Measurements from ENCODE around the gene LETM1.

DNA sequence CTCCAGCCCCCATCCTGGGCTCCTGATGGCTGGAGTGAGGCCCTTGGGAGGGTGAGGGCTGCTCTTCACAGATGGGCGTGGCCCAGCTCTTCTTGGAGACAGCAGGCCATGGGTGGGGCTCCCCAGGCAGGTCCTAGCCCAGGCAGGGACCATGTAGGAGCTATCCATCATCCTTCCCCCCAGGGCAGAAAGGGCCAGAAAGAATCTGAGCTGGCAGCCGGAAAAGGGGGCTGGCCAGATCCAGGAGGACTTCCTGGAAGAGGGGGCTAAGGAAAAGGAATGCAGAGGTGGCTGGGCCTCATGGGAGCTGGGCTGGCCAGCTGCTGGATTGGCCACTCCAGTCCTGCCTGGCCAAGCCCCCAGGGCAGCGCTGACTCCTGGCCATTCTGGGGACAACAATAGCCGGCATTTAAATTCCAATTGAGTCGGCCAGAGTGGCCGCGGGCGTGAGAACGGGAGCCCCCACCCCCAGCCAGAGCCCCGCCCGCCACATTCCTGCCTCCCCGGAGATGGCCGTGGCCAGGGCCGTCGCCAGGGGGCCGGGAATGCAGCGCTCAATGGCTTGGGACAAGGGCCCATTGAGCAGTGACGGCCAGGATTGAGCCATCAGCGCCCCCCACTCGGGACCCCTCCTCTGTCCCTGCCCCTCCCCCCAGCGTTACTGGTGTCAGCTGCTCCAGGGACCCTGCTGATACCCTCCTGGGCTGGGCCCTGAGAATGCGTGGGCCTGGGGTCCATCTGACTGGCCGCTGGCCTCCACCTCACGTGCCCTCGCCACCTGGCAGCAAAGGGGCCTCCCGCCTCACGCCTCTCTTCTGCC lies 77.9 kb downstream of the LETM1 start:
- TF ChIP-seq, protein P1, sequence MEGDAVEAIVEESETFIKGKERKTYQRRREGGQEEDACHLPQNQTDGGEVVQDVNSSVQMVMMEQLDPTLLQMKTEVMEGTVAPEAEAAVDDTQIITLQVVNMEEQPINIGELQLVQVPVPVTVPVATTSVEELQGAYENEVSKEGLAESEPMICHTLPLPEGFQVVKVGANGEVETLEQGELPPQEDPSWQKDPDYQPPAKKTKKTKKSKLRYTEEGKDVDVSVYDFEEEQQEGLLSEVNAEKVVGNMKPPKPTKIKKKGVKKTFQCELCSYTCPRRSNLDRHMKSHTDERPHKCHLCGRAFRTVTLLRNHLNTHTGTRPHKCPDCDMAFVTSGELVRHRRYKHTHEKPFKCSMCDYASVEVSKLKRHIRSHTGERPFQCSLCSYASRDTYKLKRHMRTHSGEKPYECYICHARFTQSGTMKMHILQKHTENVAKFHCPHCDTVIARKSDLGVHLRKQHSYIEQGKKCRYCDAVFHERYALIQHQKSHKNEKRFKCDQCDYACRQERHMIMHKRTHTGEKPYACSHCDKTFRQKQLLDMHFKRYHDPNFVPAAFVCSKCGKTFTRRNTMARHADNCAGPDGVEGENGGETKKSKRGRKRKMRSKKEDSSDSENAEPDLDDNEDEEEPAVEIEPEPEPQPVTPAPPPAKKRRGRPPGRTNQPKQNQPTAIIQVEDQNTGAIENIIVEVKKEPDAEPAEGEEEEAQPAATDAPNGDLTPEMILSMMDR (IDR thresholded peaks at IDR 0.05) = no peak
- TF ChIP-seq POLR2A (IDR thresholded peaks at IDR 0.05) = no peak

Measured in adrenal gland (tissue), 5 donors.